ENCODE results near the gene ID4. TPM values are rescaled to one million over a fixed set of nuclear protein-coding genes. Genes with fewer than 3 reads are reported as not detected.

The ID4 gene, protein sequence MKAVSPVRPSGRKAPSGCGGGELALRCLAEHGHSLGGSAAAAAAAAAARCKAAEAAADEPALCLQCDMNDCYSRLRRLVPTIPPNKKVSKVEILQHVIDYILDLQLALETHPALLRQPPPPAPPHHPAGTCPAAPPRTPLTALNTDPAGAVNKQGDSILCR
- total RNA-seq (2014; rRNA removed; shearing (Covaris generic)): 4.3 and 5.5 TPM in 2 replicates

DNA sequence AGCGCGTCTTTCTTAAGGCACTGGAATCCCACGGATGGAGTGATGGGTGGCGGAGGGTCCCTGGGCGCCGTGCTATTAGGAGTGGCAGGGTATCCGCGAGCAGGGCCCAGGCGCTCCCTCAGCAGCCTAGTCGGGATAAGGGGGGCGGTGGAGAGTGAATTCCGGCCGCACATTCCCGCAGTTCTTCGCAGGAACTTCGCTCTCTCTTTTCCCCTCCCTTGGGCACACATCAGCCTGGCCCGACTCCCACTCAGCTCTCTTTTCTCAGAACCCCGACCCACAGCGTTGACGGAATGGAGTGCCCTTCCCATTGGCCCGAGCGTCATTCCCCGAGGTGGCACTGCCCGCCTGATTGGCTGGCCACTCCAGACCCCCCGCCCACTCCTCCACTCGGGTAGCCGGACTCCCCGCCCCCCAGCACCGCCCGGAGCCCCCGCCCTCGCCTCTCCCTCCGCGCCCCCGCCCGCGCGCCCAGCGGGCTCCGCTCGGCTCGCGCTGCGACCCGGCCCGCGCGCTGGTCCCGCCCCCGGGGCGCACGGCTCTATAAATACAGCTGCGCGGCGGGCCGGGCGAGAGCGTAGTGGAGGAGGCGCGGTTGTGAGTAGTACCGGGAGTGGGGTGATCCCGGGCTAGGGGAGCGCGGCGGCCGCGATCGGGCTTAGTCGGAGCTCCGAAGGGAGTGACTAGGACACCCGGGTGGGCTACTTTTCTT lies at the start of gene ID4:
Gene ID4 (plus strand): TSS at position 572 of the 712 bp plus-strand sequence. CDS start 385 bp downstream, outside the sequence.
- DNase-seq (ENCODE audit: low spot score): peak; percentile 79

GRCh38 chr6:19788686-19789085 lies 48.5 kb upstream of the ID4 start:
- DNase-seq (ENCODE audit: low spot score): no peak

- DNase-seq (ENCODE audit: low spot score): no peak
Measured at GRCh38 chr6:19789100-19789803, 47.9 kb upstream of the ID4 start.

DNA sequence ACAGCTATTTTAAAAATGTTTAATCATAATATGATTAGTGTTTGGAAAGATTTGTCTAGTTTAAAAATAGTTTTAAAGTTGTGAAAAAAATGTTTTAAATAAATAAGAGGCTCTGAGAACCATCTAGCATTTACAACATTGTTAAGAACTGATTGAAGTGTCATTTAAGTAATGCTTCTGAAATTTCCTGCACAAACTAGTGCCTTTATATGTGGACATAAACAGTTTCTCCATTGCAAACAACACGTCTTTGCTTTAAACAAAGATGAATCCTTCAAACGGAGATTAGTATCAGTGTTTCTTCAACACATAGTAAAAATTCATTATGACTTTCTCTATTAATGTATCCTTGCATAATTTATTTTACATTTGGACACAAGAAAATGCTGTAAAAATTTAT lies 45.9 kb upstream of the ID4 start:
- DNase-seq (ENCODE audit: low spot score): no peak

DNA sequence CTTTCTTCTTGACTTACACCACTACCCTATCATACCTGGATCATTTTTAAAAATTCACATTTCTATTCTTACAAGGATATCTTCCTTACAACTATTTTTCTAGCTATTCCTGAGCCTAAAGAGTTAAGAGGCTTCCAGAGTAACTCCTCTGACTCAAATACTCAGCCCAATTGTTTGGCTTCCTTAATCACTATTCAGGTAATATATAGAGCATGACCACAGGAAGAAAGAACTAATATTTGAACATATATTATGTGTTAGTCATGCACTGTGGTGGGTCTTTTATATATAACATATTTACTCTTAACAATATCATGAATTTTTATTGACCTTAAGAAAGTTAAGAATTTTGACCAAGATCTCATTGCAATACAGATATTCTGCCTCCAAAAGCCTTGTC lies 42.0 kb upstream of the ID4 start:
- DNase-seq (ENCODE audit: low spot score): no peak

DNA sequence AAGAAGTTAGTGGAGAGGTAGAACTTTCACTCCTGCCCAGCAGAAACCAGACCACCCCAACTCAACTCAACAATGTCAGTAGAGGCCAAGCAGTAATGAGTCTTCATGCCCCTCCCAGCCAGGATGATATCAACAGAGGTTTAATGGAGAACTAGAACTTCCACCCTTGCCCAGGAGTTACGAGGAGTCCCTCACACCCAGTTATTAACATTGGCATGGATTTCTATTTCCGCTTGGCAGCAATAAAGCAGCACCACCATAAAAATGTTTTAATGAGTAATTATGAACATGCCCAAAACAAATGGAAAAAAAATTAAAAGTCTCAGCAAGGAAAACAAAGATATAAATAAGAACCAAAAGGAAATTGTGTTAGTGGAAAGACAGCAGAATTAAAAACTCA lies 40.7 kb upstream of the ID4 start:
- no peak for DNase-seq (ENCODE audit: low spot score)

DNA sequence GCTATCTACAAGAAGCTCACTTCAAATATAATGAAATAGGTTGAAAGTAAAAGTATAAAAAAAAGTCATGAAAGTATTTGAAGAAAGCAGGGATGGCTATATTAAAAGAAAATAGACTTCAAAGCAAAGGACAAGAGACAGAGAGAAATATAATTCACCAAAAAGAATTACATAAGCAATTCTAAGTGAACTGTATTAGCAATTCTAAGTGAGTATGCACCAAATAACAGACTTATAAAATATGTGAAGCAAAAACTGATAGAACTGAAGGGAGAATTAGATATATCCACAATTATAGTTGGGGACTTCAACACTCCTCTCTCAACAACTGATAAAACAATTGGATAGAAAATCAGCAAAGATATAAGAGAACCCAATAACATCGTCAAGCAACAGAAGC lies 38.8 kb upstream of the ID4 start:
- DNase-seq (ENCODE audit: low spot score): no peak

DNA sequence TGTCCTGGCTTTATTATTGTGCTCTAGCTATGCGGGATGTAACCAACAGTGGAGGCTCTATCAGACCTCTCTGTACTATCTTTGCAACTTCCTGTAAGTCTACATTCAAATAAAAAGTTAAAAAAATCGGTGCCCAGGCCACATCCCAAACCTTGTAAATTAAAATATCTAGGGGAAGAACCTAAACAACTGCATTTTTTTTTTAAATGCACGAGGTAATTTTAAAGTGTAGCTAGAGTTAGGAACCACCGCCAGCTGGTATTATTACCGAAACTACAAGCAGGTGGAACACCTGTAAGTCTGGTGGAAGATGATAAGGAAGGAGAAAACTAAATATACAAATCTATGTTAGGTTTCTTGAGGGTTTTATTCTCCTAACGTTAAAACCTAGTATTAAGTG lies 34.5 kb upstream of the ID4 start:
- DNase-seq (ENCODE audit: low spot score): no peak

- DNase-seq (ENCODE audit: low spot score): no peak
Measured at GRCh38 chr6:19803331-19804204, 33.6 kb upstream of the ID4 start.

DNA sequence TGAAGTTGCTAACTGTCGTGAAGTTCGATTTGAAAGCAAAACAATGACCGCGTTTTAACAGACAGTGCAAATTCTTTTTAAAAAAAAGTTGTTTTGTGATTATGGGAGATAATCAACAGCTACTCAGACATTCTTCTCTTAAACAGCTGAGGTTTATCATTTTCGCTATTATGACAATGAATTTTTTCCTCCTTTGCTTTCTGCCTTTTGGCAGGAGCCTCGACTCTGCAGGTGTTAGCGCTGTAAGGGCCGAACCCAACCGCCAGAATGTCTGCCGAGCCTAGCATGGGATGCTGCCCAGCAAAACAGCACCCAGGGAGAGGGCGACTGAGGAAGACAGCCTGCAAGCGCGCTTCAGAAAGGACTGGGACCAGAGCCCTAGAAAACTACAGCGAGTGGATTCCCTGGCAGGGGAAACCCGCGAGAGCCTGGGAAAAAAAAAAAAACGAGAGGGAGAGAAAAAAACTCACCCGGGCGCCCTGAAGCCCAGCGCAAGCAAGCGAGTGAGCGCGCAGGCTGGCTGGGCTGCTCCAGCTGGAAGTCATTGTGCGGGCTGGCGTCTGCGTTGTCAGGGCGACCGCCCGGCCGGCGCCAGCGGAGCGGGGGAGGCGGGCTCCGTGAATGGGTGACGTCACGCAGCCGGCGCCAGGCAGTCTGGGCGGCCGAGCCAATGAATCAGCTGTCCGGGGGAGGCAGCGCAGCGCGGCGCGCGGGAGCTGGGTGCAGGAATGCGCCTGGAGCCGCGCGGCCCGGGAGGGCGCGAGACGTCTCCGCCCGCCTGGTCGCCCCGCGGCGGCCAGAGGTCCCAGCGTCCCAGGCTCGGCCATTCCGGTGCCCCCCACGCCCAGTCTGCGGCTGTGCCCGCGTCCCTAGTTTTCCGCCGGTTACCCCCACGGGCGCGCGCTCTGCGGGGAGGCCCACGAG lies 32.7 kb upstream of the ID4 start:
- DNase-seq (ENCODE audit: low spot score): peak; percentile 94

DNA sequence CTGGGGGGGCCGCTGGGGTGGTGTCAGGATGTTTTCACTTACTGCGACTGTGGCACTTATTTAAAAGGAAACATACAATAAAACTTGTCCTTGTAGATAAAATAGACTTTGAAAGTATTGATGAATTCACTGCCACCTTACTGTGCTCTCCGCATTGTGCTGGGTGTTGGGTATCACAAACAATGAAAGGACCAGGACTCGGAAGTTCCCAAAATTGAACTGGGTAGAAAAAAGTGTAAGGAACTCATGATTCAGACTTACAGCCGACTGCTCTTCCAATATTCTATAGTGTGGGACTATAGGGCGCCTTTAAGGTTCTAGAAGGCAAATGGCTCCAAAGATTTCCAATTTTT lies 32.1 kb upstream of the ID4 start:
- DNase-seq (ENCODE audit: low spot score): peak; percentile 11

GRCh38 chr6:19806971-19807396 lies 30.2 kb upstream of the ID4 start:
- DNase-seq (ENCODE audit: low spot score): no peak

- no peak for DNase-seq (ENCODE audit: low spot score)
Measured at GRCh38 chr6:19811397-19812079, 25.6 kb upstream of the ID4 start.

DNA sequence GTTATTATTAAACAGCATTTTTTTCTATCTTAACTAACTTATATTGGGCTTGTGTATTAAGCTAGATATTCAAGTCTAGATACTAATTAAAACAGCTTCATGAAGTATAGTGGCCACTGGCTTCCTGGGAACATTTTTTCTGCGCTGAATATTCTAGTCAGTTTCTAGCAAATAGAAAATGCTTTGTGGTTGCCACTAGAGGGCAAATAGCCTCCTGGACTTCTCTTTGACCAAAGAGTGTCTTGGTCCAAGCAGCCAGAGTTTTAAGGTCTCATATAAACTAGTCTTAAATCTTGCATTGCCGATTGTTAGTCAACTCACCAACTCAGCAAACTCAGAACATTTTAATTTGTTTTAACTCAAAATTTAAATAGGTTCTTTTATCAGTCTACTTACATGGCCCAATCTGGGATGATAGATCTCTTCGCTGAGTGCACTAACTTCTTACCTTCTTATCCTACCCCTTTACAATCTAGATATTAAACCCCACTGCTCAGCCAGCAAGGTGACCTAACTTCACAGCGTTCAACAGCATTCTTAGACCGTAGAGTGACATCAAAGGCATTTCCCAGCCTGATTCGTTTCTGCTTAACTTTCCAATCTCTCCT lies 24.6 kb upstream of the ID4 start:
- no peak for DNase-seq (ENCODE audit: low spot score)

DNA sequence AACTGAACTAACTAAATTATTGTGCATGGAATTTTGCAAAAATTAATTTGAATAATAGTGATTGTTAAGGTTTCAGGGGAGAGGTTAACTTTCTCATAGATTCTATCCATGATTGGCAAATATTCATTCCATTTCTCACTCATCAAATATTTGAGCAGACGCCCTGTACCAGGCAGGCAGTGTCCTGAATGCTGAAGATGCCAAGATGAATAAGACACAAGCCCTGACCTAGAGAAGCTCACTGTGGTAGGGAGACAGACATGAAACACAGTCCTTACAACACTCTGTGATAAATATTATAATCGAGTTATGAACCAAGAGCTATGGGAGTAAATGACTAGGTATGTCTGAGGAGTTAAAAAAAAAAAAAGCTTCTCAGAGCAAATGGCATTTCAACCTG lies 18.4 kb upstream of the ID4 start:
- DNase-seq (ENCODE audit: low spot score): no peak

- DNase-seq (ENCODE audit: low spot score): no peak
Measured at GRCh38 chr6:19824058-19824807, 12.9 kb upstream of the ID4 start.

DNA sequence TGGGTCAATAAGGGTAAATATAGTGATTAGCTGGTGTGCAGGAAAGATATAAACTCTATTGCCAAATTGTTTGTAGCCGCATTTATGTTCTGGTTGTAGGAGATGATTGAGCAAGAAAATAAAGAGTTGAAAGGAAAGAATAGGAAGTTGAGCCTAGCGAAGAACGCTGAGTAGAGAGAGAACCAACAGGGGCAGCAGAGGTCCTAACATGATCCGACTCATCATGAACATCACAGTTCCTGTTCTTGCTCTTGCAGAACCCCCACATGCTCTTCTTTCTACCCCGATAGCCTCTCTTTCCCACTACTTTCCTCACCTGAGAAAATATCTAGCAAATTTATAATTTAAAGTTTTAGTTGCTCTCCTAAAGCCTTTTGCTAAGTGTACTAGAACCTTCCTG lies 9.9 kb upstream of the ID4 start:
- no peak for DNase-seq (ENCODE audit: low spot score)

GRCh38 chr6:19827903-19828302 lies 9.3 kb upstream of the ID4 start:
- DNase-seq (ENCODE audit: low spot score): no peak

DNA sequence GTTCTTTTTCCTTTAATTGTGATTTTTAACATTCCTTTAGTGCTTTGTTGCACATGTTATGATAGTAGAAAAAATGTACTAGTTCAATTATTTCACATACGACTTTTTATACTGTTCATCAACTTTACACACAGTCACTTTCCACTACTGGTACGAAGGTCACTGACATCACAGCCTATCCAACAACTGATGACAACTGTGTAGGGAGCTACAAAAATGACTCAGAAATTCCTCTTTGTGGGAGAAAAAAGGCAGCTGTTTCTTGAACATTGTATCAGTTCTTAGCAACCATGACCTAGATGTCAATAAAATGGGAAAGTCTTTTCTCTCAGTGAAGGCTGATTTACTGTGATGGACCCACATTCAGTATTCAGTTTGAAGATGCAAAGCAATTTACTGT lies 7.0 kb upstream of the ID4 start:
- DNase-seq (ENCODE audit: low spot score): no peak

Data from H4 (cell line).